H1 (cell line): ENCODE data around the gene MATN1. TPM values are rescaled to one million over a fixed set of nuclear protein-coding genes. Genes with fewer than 3 reads are reported as not detected.

Experiments
- CTBP2 ChIP-seq: IDR thresholded peaks from 2 replicates; pipeline ENCODE4 v1.7.0; 2011; ENCODE audit warnings: borderline replicate concordance, mild to moderate bottlenecking, moderate library complexity, mixed read lengths, low read length; ENCODE audit not compliant: insufficient read depth, insufficient read length
- RBBP5 ChIP-seq: IDR thresholded peaks from 2 replicates; pipeline ENCODE4 v1.7.1; 2012; ENCODE audit warnings: low read depth, mild to moderate bottlenecking, inconsistent platforms, low read length, moderate library complexity, borderline replicate concordance
- TAF1 ChIP-seq: IDR thresholded peaks from 2 replicates; pipeline ENCODE4 v1.6.1; 2011; ENCODE audit warnings: mild to moderate bottlenecking, low read depth, low read length
- TAF7 ChIP-seq: optimal IDR thresholded peaks from 2 replicates; pipeline ENCODE3; 2011; ENCODE audit warnings: low read depth, mild to moderate bottlenecking, inconsistent platforms, low read length, moderate library complexity, borderline replicate concordance
- YY1 ChIP-seq: IDR thresholded peaks from 2 replicates; pipeline ENCODE4 v1.6.1; 2011; ENCODE audit warnings: low read depth, mild to moderate bottlenecking, low read length
- polyA plus RNA-seq, 7 experiments: library from polyadenylated mRNA; depleted of rRNA in 3 of 7; stranded (reverse) in 5 of 7; unstranded in 2 of 7; fragments of >200 nt in 5 of 7; fragments of 200-250 nt in 2 of 7; gene quantifications; 1 replicate in 5 of 7; 2 replicates in 1 of 7; 4 replicates in 1 of 7; pipeline versions ENCODE4 v1.2.1 to v1.2.3, GENCODE V29; 2011 to 2013; ENCODE audit warnings: missing spikeins in 2 of 7, mixed read lengths in 2 of 7
- total RNA-seq: library from RNA; stranded (reverse); fragmentation: NEBNext Ultra II Directional; extraction: Animal tissue kit (Norgen Biotek cat#: 25700); gene quantifications from 2 replicates; pipeline ENCODE4 v1.2.1, GENCODE V29; 2021

The MATN1 gene
- total and polyA plus RNA-seq, 2 of the 8 experiments (the other 6 are each of a cell fraction or from before 2014, with no cell fraction given): 0.12 to 0.28 TPM

GRCh38 chr1:30665216-30666010, 58.0 kb downstream of the MATN1 start (continued):
- TF ChIP-seq CTBP2: no peak
- TF ChIP-seq TAF1: no peak
- TF ChIP-seq TAF7: no peak
- no peak for TF ChIP-seq YY1
- no peak for TF ChIP-seq RBBP5
- TF ChIP-seq, all 59 proteins: peak for 0
